Tibial nerve (tissue), 4 donors: Measurements from ENCODE around the gene ZSWIM8. TPM values are rescaled to one million over a fixed set of nuclear protein-coding genes. Genes with fewer than 3 reads are reported as not detected.
"Not testable (repeated sequence)": the region's sequence is repeated elsewhere in the genome, so short reads cannot be mapped to it uniquely, and the experiment has no call there.

Experiments
- DNase-seq, 2 donors: peaks; one replicate each; pipeline ENCODE4 v3.0.0-alpha.2; 2019; ENCODE audit warnings: low spot score in 2 of 2
- H3K27ac ChIP-seq, 4 donors: fragments of 200-600 bp; sonication (generic) in 3 of 4; one replicate each; pipeline ENCODE4 v1.5.1; 2017 to 2019; ENCODE audit warnings: mild to moderate bottlenecking in 1 of 4
- H3K27me3 ChIP-seq, 2 donors: fragments of 200-600 bp; sonication (generic) in 1 of 2; one replicate each; pipeline versions ENCODE4 v1.5.1 to v1.6.0; 2017 to 2019
- H3K36me3 ChIP-seq, 3 donors: fragments of 200-600 bp; sonication (generic); one replicate each; pipeline ENCODE4 v1.5.1; 2018 to 2019
- H3K4me1 ChIP-seq, 4 donors: fragments of 200-600 bp; sonication (generic) in 3 of 4; one replicate each; pipeline ENCODE4 v1.5.1; 2017 to 2019
- H3K4me3 ChIP-seq, 4 donors: fragments of 200-600 bp; sonication (generic) in 3 of 4; one replicate each; pipeline ENCODE4 v1.5.1; 2017 to 2019; ENCODE audit warnings: mild to moderate bottlenecking in 1 of 4, moderate library complexity in 1 of 4
- H3K9me3 ChIP-seq, 4 donors: fragments of 200-600 bp; sonication (generic) in 3 of 4; one replicate each; pipeline ENCODE4 v1.5.1; 2017 to 2019
- CTCF ChIP-seq, 5 experiments: fragments of 200-600 bp in 3 of 5; fragments of 450-650 bp in 2 of 5; sonication (generic) in 3 of 5; IDR thresholded peaks; one replicate each; pipeline ENCODE4 v1.5.1; 2016 to 2019; ENCODE audit warnings: antibody characterized with exemption in 5 of 5, mild to moderate bottlenecking in 3 of 5, moderate library complexity in 2 of 5
- EP300 ChIP-seq, 2 donors: sonication (generic); formaldehyde crosslinking; IDR thresholded peaks; one replicate each; pipeline ENCODE4 v1.6.1; 2017; ENCODE audit warnings: antibody characterized with exemption in 2 of 2, mild to moderate bottlenecking in 1 of 2
- POLR2A ChIP-seq, 2 donors: fragments of 450-650 bp; IDR thresholded peaks; one replicate each; pipeline ENCODE4 v1.6.1; 2017; ENCODE audit warnings: antibody characterized with exemption in 2 of 2, mild to moderate bottlenecking in 2 of 2, moderate library complexity in 2 of 2
- WGBS, 2 donors: methylation state at CpG; one replicate each; pipeline ENCODE4 v1.1.5; 2018; 5-methylcytosine and 5-hydroxymethylcytosine counted together
- total RNA-seq, 4 donors: library from RNA; depleted of rRNA; stranded (reverse); fragments of >200 nt; gene quantifications; one replicate each; pipeline ENCODE4 v1.1.0, GENCODE V29; 2016

ZSWIM8 gene
- 100 to 1,000 TPM; 104 to 138 (median 121) TPM for total RNA-seq

- Histone ChIP-seq H3K36me3 (peaks cover 0 to 22% (median 0%) of the 10 kb centered on the region in 3 donors), H3K27me3 (no peaks in the 10 kb centered on the region), H3K4me1 (peaks cover 0 to 68% (median 42%) of the 10 kb centered on the region in 4 donors), H3K9me3 (no peaks in the 10 kb centered on the region), H3K4me3 (peak within 1 kb of the TSS; percentile 72 to 98 (median 82)), H3K27ac (peak within 1 kb of the TSS; percentile 80 to 95 (median 84))
- DNase-seq: peak; percentile 77 to 91
- peak in 1 of 2 donors; percentile 64 for TF ChIP-seq POLR2A (IDR thresholded peaks at IDR 0.05)
- TF ChIP-seq CTCF (IDR thresholded peaks at IDR 0.05): peak in 3 of 5 experiments; percentile 15 to 45 (median 25)
- TF ChIP-seq EP300 (IDR thresholded peaks at IDR 0.05): peak; percentile 85 to 93
- WGBS, 2 donors: 1% methylated on average over 28 to 30 of the region's 36 CpGs
Measured at GRCh38 chr10:73785211-73785720, at the start of gene ZSWIM8. Gene ZSWIM8, plus strand, starts transcription at chr10:73785606. Its CDS starts 273 bp downstream, at chr10:73785879.

- H3K27me3 ChIP-seq, H3K4me3 ChIP-seq, DNase-seq, H3K9me3 ChIP-seq, H3K27ac ChIP-seq: not testable (repeated sequence)
- Histone ChIP-seq H3K36me3 (peaks cover 0 to 33% (median 0%) of the 10 kb centered on the region in 3 donors), H3K4me1 (peaks cover 4 to 39% (median 17%) of the 10 kb centered on the region in 4 donors)
- 93% methylated on average over 18 of the region's 18 CpGs for WGBS, 2 donors
Measured at GRCh38 chr10:73740501-73741254, 44.7 kb upstream of the ZSWIM8 start.

GRCh38 chr10:73742454-73742734 lies 43.0 kb upstream of the ZSWIM8 start:
- H3K27me3 ChIP-seq: no peaks in the 10 kb centered on the region
- peaks cover 4 to 55% (median 22%) of the 10 kb centered on the region in 4 donors for H3K4me1 ChIP-seq
- H3K9me3 ChIP-seq: no peaks in the 10 kb centered on the region
- H3K36me3 ChIP-seq: peaks cover 0 to 30% (median 3%) of the 10 kb centered on the region in 3 donors
- H3K4me3 ChIP-seq: no peak overlapping the region
- peak in 1 of 2 donors; percentile 5 for TF ChIP-seq EP300 (IDR thresholded peaks at IDR 0.05)
- TF ChIP-seq CTCF (IDR thresholded peaks at IDR 0.05): no peak
- DNase-seq: no peak
- peak overlapping the region in 3 of 4 donors; percentile 36 to 93 (median 92) for H3K27ac ChIP-seq
- WGBS, 2 donors: 47 to 65% methylated on average over 5 of the region's 5 CpGs

- Histone ChIP-seq H3K27ac (peak overlapping the region; percentile 92 to 98 (median 92)), H3K9me3 (no peaks in the 10 kb centered on the region), H3K4me3 (peak overlapping the region; percentile 74 to 86 (median 78)), H3K36me3 (peaks cover 0 to 36% (median 7%) of the 10 kb centered on the region in 3 donors), H3K4me1 (peaks cover 4 to 62% (median 22%) of the 10 kb centered on the region in 4 donors), H3K27me3 (no peaks in the 10 kb centered on the region)
- no peak for DNase-seq
- no peak for TF ChIP-seq CTCF (IDR thresholded peaks at IDR 0.05)
- 31 to 32% methylated on average over 6 of the region's 6 CpGs for WGBS, 2 donors
Measured at GRCh38 chr10:73743327-73743904, 42.0 kb upstream of the ZSWIM8 start.

GRCh38 chr10:73743905-73744663 lies 41.3 kb upstream of the ZSWIM8 start, which contains the start of gene SEC24C:
Gene SEC24C, plus strand, starts transcription at chr10:73744372. Its CDS starts 2,461 bp downstream, at chr10:73746833.
- no peaks in the 10 kb centered on the region for H3K9me3 ChIP-seq
- TF ChIP-seq CTCF (IDR thresholded peaks at IDR 0.05): peak in 2 of 5 experiments; percentile 19 to 28
- peak; percentile 95 to 99 for TF ChIP-seq EP300 (IDR thresholded peaks at IDR 0.05)
- TF ChIP-seq POLR2A (IDR thresholded peaks at IDR 0.05): peak; percentile 20 to 78
- peak within 1 kb of the TSS; percentile 74 to 86 (median 78) for H3K4me3 ChIP-seq
- no peaks in the 10 kb centered on the region for H3K27me3 ChIP-seq
- H3K36me3 ChIP-seq: peaks cover 0 to 41% (median 7%) of the 10 kb centered on the region in 3 donors
- WGBS, 2 donors: 0 to 1% methylated on average over 36 of the region's 36 CpGs
- DNase-seq: peak; percentile 93 to 95
- H3K4me1 ChIP-seq: peaks cover 4 to 69% (median 24%) of the 10 kb centered on the region in 4 donors
- H3K27ac ChIP-seq: peak within 1 kb of the TSS; percentile 92 to 98 (median 92)
